GM10248 (cell line): ENCODE results near the gene ABHD1.
"Not testable (repeated sequence)": the region's sequence is repeated elsewhere in the genome, so short reads cannot be mapped to it uniquely, and the experiment has no call there.

ENCODE experiments used
- CTCF ChIA-PET: fragments of 300-600 bp; sonication (Branson Sonifier 250); formaldehyde crosslinking; extraction: SDS; loops from one replicate; lab custom pipeline; 2021; ENCODE audit warnings: antibody characterized with exemption; lab: Yijun Ruan, JAX
- POLR2A ChIA-PET: fragments of 350-650 bp; sonication (Branson Sonifier 250); formaldehyde crosslinking; extraction: SDS; loops from one replicate; lab custom pipeline; 2020; ENCODE audit warnings: antibody characterized with exemption; lab: Yijun Ruan, JAX
- DNase-seq: peaks from one replicate; pipeline ENCODE4 v3.0.0; 2012; ENCODE audit errors: extremely low spot score
- TF ChIP-seq, protein P1 (sequence below): IDR thresholded peaks from 2 replicates; pipeline ENCODE4 v1.5.1; 2012; ENCODE audit warnings: mild to moderate bottlenecking, low read depth; ENCODE audit errors: extremely low read depth, missing control alignments, control extremely low read depth

Gene ABHD1

DNA sequence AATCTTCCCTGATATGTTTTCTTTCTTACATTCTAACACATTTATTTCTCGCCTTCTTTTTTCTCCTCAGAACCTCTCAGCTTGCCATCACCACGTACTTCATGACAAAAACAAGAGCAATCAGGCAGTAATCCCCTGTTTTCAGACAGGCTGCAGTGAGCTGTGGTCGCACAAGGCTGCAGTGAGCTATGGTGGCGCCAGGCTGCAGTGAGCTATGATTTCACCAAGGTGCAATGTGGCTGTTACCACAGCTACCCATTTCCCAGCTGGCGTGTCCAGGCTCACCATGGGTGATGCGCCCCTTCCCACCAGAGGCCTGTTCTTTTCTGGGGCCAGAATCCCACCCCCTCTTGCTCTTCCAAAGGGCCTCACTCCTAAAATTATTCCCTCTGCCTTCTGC is 51.0 kb downstream of the ABHD1 start:
- TF ChIP-seq, protein P1, sequence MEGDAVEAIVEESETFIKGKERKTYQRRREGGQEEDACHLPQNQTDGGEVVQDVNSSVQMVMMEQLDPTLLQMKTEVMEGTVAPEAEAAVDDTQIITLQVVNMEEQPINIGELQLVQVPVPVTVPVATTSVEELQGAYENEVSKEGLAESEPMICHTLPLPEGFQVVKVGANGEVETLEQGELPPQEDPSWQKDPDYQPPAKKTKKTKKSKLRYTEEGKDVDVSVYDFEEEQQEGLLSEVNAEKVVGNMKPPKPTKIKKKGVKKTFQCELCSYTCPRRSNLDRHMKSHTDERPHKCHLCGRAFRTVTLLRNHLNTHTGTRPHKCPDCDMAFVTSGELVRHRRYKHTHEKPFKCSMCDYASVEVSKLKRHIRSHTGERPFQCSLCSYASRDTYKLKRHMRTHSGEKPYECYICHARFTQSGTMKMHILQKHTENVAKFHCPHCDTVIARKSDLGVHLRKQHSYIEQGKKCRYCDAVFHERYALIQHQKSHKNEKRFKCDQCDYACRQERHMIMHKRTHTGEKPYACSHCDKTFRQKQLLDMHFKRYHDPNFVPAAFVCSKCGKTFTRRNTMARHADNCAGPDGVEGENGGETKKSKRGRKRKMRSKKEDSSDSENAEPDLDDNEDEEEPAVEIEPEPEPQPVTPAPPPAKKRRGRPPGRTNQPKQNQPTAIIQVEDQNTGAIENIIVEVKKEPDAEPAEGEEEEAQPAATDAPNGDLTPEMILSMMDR: no peak
- DNase-seq: no peak
- ChIA-PET CTCF (interaction anchor here (1.0 to 2.6 kb wide), 7 partner anchors 9 to 213 kb away, joined by 3 to 14 read pairs (median 4); no protein-coding TSS in a partner anchor), POLR2A (interaction anchor here (0.7 kb wide), 2 partner anchors 17 to 179 kb away, joined by 3 read pairs; no protein-coding TSS in a partner anchor)

DNA sequence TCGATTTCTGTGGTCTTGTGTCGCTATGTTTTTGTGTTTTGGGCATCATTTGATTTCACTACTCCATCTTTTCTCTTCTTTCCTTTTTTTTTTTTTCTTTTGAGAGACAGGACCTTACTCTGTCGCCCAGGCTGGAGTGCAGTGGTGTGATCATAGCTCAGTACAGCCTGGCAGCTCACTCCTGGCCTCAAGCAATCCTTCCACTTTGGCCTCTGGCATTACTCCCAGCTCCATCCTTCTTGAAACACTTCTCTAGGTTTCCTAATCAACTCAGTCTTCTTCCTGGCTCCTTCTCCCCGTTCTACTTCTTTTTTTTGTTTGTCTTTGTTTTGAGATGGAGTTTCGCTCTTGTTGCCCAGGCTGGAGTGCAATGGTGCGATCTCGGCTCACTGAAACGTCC is 51.7 kb downstream of the ABHD1 start:
- ChIA-PET POLR2A (interaction anchor here (0.7 kb wide), 2 partner anchors 17 to 180 kb away, joined by 3 read pairs; no protein-coding TSS in a partner anchor), CTCF (interaction anchor here (1.0 to 2.6 kb wide), 8 partner anchors 8 to 213 kb away, joined by 3 to 14 read pairs (median 4); no protein-coding TSS in a partner anchor)
- DNase-seq: no peak
- TF ChIP-seq, protein P1: no peak

DNA sequence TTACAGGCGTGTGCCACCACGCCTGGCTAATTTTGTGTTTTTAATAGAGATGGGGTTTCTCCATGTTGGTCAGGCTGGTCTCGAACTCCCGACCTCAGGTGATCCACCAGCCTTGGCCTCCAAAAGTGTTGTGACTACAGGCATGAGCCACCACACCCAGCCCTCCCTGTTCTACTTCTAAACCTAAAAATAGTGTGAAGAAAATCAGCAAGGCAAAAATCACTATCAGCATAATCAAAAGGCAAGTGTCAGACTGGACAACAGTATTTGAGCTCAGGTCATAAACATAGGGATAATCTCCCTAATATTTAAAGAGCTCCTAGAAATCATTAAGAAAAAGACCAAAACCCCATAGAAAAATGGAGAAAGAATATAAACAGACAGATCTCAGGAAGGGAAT is 52.2 kb downstream of the ABHD1 start:
- POLR2A ChIA-PET, DNase-seq: not testable (repeated sequence)

DNA sequence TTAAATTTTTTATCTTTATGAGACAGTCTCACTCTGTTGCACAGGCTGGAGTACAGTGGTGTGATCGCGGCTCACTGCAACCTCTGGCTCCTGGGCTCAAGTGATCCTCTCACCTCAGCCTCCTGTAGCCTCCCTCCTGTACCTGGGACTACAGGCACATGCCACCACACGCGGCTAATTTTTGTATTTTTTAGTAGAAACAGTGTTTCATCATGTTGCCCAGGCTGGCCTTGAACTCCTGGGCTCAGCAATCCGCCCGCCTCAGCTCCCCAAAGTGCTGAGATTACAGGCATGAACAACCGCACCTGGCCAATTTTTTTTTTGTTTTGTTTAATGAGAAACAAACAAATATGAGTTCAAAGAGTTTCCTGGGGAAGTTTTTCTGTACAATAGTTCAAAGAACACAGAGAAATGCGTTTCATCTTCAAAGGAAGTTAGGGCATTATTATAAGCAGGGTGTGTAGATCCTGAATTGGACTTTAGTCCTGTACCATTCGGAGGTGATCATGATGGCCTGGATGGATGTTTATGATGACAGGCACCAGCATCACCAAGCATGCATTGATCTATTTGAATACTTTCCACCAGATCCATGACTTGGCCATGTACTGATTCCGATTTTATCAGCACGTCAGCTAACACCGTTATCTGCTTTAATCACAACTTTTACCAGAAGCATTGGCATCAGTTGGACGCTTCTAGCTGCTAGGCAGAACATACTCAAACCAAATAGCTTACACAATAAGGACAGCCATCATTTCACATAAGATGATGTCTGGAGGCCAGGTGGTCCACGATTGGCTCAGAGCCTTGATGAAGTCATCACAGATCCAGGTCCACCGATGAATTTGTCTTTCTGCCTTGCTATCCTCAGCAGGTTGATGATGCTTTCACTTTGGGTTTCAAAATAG is 54.1 kb downstream of the ABHD1 start:
- TF ChIP-seq, protein P1: no peak
- ChIA-PET CTCF (interaction anchor here (0.9 to 1.6 kb wide), 4 partner anchors 8 to 31 kb away, joined by 3 to 4 read pairs (median 3); no protein-coding TSS in a partner anchor), POLR2A (no interaction called here)
- no peak for DNase-seq

More for the DNA sequence above, 52.2 kb downstream of the ABHD1 start:
- CTCF ChIA-PET: interaction anchor here (0.7 to 2.6 kb wide), 9 partner anchors 9 to 214 kb away, joined by 3 to 14 read pairs (median 3); no protein-coding TSS in a partner anchor

DNA sequence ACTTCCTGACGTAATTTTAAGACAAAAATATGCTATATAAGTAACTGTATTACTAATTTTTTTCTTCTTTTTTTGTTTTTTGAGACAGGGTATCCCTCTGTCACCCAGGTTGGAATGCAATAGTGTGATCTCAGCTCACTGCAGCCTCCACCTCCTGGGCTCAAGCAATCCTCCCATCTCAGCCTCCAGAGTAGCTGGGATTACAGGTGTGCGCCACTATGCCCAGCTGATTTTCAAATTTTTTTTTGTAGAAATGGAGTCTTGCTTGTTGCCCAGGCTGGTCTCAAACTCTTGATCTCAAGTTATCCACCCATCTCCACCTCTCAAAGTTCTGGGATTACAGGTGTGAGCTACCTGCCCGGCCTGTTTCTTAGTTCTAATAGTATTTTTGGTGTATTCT is 54.9 kb downstream of the ABHD1 start:
- ChIA-PET CTCF (interaction anchor here (0.9 to 1.6 kb wide), 3 partner anchors 8 to 13 kb away, joined by 3 to 4 read pairs (median 3); no protein-coding TSS in a partner anchor), POLR2A (no interaction called here)
- TF ChIP-seq, protein P1: no peak
- no peak for DNase-seq

DNA sequence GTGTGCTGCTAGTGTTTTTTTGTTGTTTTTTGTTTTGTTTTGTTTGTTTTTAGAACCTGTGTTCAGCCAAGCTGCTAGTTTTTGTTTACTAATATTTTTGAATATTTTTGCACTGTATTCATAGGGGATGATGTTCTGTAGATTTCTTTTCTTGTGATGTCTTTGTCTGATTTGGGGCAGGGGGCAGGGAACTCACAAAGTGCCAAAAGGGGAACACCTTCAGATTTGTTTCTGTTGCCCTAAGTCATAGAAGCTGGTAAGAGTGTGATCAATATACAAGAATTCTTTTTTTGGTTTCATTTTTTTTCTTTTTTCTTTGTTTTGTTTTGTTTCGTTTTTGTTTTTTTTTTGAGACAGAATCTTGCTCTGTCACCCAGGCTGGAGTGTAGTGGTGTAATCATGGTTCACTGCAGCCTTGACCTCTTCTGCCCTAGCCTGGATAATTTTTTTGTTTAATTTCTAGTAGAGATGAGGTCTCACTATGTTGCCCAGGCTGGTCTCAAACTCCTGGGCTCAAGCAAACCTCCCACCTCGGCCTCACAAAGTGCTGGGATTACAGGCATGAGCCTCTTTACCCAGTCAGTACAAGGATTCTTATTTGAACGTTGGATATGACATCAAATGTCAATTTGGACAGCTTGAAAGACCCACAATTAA is 55.9 kb downstream of the ABHD1 start:
- ChIA-PET CTCF (no interaction called here), POLR2A (no interaction called here)
- no peak for DNase-seq
- TF ChIP-seq, protein P1: no peak
